Measurements from ENCODE around the gene CST5.

- TF ChIP-seq CTCF (IDR thresholded peaks at IDR 0.05; ENCODE audit: poor library complexity, severe bottlenecking) = no peak
- TF ChIP-seq TAF1 (IDR thresholded peaks at IDR 0.05; ENCODE audit: low read depth) = no peak
- no peak for TF ChIP-seq EP300 (conservative IDR thresholded peaks at IDR 0.05; ENCODE audit: poor library complexity, severe bottlenecking)
- TF ChIP-seq REST (IDR thresholded peaks at IDR 0.05; ENCODE audit: borderline replicate concordance) = no peak
- no peak for TF ChIP-seq POLR2AphosphoS5 (IDR thresholded peaks at IDR 0.05)
- no peak for TF ChIP-seq EZH2 (IDR thresholded peaks at IDR 0.05; ENCODE audit: borderline replicate concordance, insufficient read depth, low read length, poor library complexity, severe bottlenecking)
These were observed 39.3 kb upstream of the CST5 start for GRCh38 chr20:23918896-23919295.
